ENCODE results near the gene OR2F2.

OR2F2 gene

GRCh38 chr7:143980746-143981510 lies 45.9 kb downstream of the OR2F2 start:
- no peak for DNase-seq (ENCODE audit: low read depth)
- H3K4me3 ChIP-seq (ENCODE audit: low read depth, low read length) = no peak overlapping the region
- TF ChIP-seq CTCF (IDR thresholded peaks at IDR 0.05; ENCODE audit: control insufficient read depth, extremely low read depth, insufficient read depth) = no peak

GRCh38 chr7:143983960-143984359 lies 48.9 kb downstream of the OR2F2 start:
- H3K4me3 ChIP-seq (ENCODE audit: low read depth, low read length) = no peak overlapping the region
- TF ChIP-seq CTCF (IDR thresholded peaks at IDR 0.05; ENCODE audit: control insufficient read depth, extremely low read depth, insufficient read depth) = no peak
- no peak for DNase-seq (ENCODE audit: low read depth)

All from LNCaP clone FGC (cell line).